H1 (cell line): Measurements from ENCODE around the gene CTNNA3. TPM values are rescaled to one million over a fixed set of nuclear protein-coding genes. Genes with fewer than 3 reads are reported as not detected.

ENCODE experiments used
- CTCF ChIA-PET: fragments of 300-600 bp; sonication (Branson Sonifier 250); formaldehyde crosslinking; loops from one replicate; lab custom pipeline; 2021; ENCODE audit not compliant: partially characterized antibody; lab: Charles Lee
- POLR2A ChIA-PET: fragments of 300-600 bp; sonication (Branson Sonifier 250); formaldehyde crosslinking; loops from one replicate; lab custom pipeline; 2021; ENCODE audit warnings: inconsistent platforms; ENCODE audit not compliant: partially characterized antibody; lab: Charles Lee
- DNase-seq, 2 experiments: peaks; one replicate each; pipeline versions ENCODE4 v3.0.0 to v3.0.0-alpha.2; 2010 to 2022; ENCODE audit warnings: low spot score in 2 of 2, low read depth in 1 of 2, mixed read lengths in 1 of 2
- FAIRE-seq: peaks from 2 replicates; lab custom pipeline; 2011; peaks lifted over from hg19 to GRCh38; lab: Jason Lieb, UNC
- H2AFZ ChIP-seq: 2 replicates; pipeline ENCODE4 v1.8.1; 2012; ENCODE audit warnings: low read length, inconsistent platforms
- H2AK5ac ChIP-seq: 2 replicates; pipeline ENCODE4 v1.6.1; 2013; ENCODE audit warnings: low read depth, low read length
- H2BK120ac ChIP-seq: replicated peaks from 2 replicates; pipeline ENCODE3; 2013; ENCODE audit warnings: low read depth, low read length, inconsistent platforms
- H2BK12ac ChIP-seq: 2 replicates; pipeline ENCODE4 v1.6.1; 2013; ENCODE audit warnings: low read depth, low read length
- H2BK15ac ChIP-seq: 2 replicates; pipeline ENCODE4 v1.6.1; 2013; ENCODE audit warnings: low read length
- H2BK20ac ChIP-seq: 2 replicates; pipeline ENCODE4 v1.6.1; 2013; ENCODE audit warnings: low read length
- H2BK5ac ChIP-seq: 2 replicates; pipeline ENCODE4 v1.6.1; 2013; ENCODE audit warnings: low read depth, low read length
- H3K14ac ChIP-seq: 2 replicates; pipeline ENCODE4 v1.6.1; 2013; ENCODE audit warnings: inconsistent platforms; ENCODE audit not compliant: insufficient read length
- H3K18ac ChIP-seq: 2 replicates; pipeline ENCODE4 v1.6.1; 2013; ENCODE audit warnings: low read length; ENCODE audit errors: extremely low read depth
- H3K23ac ChIP-seq: 2 replicates; pipeline ENCODE4 v1.6.1; 2013; ENCODE audit warnings: inconsistent platforms; ENCODE audit not compliant: insufficient read length
- H3K23me2 ChIP-seq: 2 replicates; pipeline ENCODE4 v1.6.1; 2013; ENCODE audit warnings: low read depth, low read length
- H3K27ac ChIP-seq: 2 replicates; pipeline ENCODE4 v1.6.1; 2011; ENCODE audit warnings: low read depth, low read length, inconsistent platforms
- H3K27me3 ChIP-seq, 4 experiments: replicated peaks in 1 of 4; 1 replicate in 1 of 4; 2 replicates in 3 of 4; pipeline versions ENCODE4 v1.6.1 to v1.8.1; 2011 to 2013; ENCODE audit warnings: low read length in 3 of 4, mild to moderate bottlenecking in 3 of 4, inconsistent platforms in 2 of 4, mixed read lengths in 2 of 4, moderate library complexity in 1 of 4; ENCODE audit not compliant: control insufficient read depth in 3 of 4, insufficient read depth in 3 of 4; ENCODE audit errors: extremely low read depth in 1 of 4
- H3K36me3 ChIP-seq, 4 experiments: 2 replicates each; pipeline versions ENCODE4 v1.6.1 to v1.8.1; 2011 to 2013; ENCODE audit warnings: mild to moderate bottlenecking in 4 of 4, low read length in 3 of 4, moderate library complexity in 2 of 4, control low read depth in 1 of 4, inconsistent platforms in 1 of 4; ENCODE audit not compliant: insufficient read depth in 4 of 4, control insufficient read depth in 2 of 4
- H3K4ac ChIP-seq: replicated peaks from 2 replicates; pipeline ENCODE3; 2013; ENCODE audit warnings: low read length, low read depth, mixed read lengths, inconsistent platforms; ENCODE audit not compliant: insufficient read length
- H3K4me1 ChIP-seq, 4 experiments: replicated peaks in 1 of 4; 1 replicate in 1 of 4; 2 replicates in 3 of 4; pipeline versions ENCODE4 v1.6.1 to v1.8.1; 2011 to 2013; ENCODE audit warnings: low read length in 3 of 4, inconsistent platforms in 2 of 4, mixed read lengths in 1 of 4; ENCODE audit not compliant: insufficient read depth in 4 of 4, control insufficient read depth in 3 of 4
- H3K4me2 ChIP-seq, 2 experiments: 2 replicates each; pipeline versions ENCODE4 v1.6.1 to v1.8.1; 2011 to 2013; ENCODE audit warnings: low read depth in 2 of 2, low read length in 2 of 2, control low read depth in 1 of 2, inconsistent platforms in 1 of 2, mild to moderate bottlenecking in 1 of 2; ENCODE audit not compliant: insufficient read depth in 1 of 2
- H3K4me3 ChIP-seq, 4 experiments: fragments of 200-600, 300-600 bp in 1 of 4; sonication (generic), shearing (Covaris generic), sonication (Bioruptor Twin) in 1 of 4; 2 replicates each; pipeline versions ENCODE4 v1.5.1 to v1.8.1; 2011 to 2016; ENCODE audit warnings: low read length in 4 of 4, low read depth in 3 of 4, control low read depth in 2 of 4, inconsistent platforms in 2 of 4, mild to moderate bottlenecking in 2 of 4, mixed read lengths in 1 of 4, moderate library complexity in 1 of 4; ENCODE audit not compliant: insufficient read depth in 2 of 4; ENCODE audit errors: extremely low read depth in 1 of 4
- H3K56ac ChIP-seq: replicated peaks from 2 replicates; pipeline ENCODE3; 2013; ENCODE audit warnings: low read depth, mild to moderate bottlenecking, mixed read lengths, low read length, inconsistent platforms; ENCODE audit not compliant: insufficient read length
- H3K79me1 ChIP-seq: 2 replicates; pipeline ENCODE4 v1.6.1; 2013; ENCODE audit warnings: low read depth, low read length, control low read depth
- H3K79me2 ChIP-seq, 2 experiments: 2 replicates each; pipeline versions ENCODE4 v1.6.1 to v1.8.1; 2012 to 2013; ENCODE audit warnings: low read length in 2 of 2, mild to moderate bottlenecking in 2 of 2, inconsistent platforms in 1 of 2; ENCODE audit not compliant: insufficient read depth in 2 of 2, control insufficient read depth in 1 of 2
- H3K9ac ChIP-seq, 4 experiments: replicated peaks in 1 of 4; 1 replicate in 1 of 4; 2 replicates in 3 of 4; pipeline versions ENCODE4 v1.6.1 to v1.8.1; 2011 to 2013; ENCODE audit warnings: low read depth in 3 of 4, low read length in 3 of 4, control low read depth in 2 of 4, mild to moderate bottlenecking in 2 of 4, moderate library complexity in 2 of 4, inconsistent platforms in 1 of 4; ENCODE audit errors: extremely low read depth in 1 of 4
- H3K9me3 ChIP-seq, 2 experiments: 2 replicates each; pipeline versions ENCODE4 v1.6.1 to v1.8.1; 2012 to 2013; ENCODE audit warnings: mild to moderate bottlenecking in 2 of 2, moderate library complexity in 2 of 2, control low read depth in 1 of 2, inconsistent platforms in 1 of 2, low read depth in 1 of 2, low read length in 1 of 2, mixed read lengths in 1 of 2; ENCODE audit not compliant: insufficient read depth in 2 of 2
- H4K20me1 ChIP-seq, 2 experiments: replicated peaks in 1 of 2; 2 replicates each; pipeline versions ENCODE3 to v1.8.1; 2011 to 2013; ENCODE audit warnings: inconsistent platforms in 2 of 2, low read length in 2 of 2, mild to moderate bottlenecking in 1 of 2; ENCODE audit not compliant: insufficient read depth in 2 of 2, control insufficient read depth in 1 of 2
- H4K5ac ChIP-seq: 2 replicates; pipeline ENCODE4 v1.6.1; 2013; ENCODE audit warnings: low read length, low read depth, mixed read lengths, inconsistent platforms; ENCODE audit not compliant: insufficient read length
- H4K8ac ChIP-seq: 2 replicates; pipeline ENCODE4 v1.8.0; 2013; ENCODE audit warnings: mild to moderate bottlenecking, moderate library complexity, low read length, inconsistent platforms; ENCODE audit not compliant: insufficient read depth; ENCODE audit errors: extremely low read depth
- H4K91ac ChIP-seq: replicated peaks from 2 replicates; pipeline ENCODE3; 2013; ENCODE audit warnings: low read length, mixed read lengths, inconsistent platforms; ENCODE audit not compliant: insufficient read length
- CHD2 ChIP-seq: IDR thresholded peaks from 2 replicates; pipeline ENCODE4 v1.6.1; 2012; ENCODE audit warnings: low read length, improper control_type of control experiment
- CREB1 ChIP-seq: IDR thresholded peaks from 2 replicates; pipeline ENCODE4 v1.6.1; 2012; ENCODE audit warnings: inconsistent platforms
- E2F6 ChIP-seq: IDR thresholded peaks from 2 replicates; pipeline ENCODE4 v1.6.1; 2012; ENCODE audit warnings: inconsistent platforms
- FOSL1 ChIP-seq: IDR thresholded peaks from 2 replicates; pipeline ENCODE4 v1.6.1; 2011; ENCODE audit warnings: mild to moderate bottlenecking, low read depth, low read length, moderate library complexity; ENCODE audit not compliant: insufficient read depth
- GABPA ChIP-seq: IDR thresholded peaks from 2 replicates; pipeline ENCODE4 v1.6.1; 2011; ENCODE audit warnings: mild to moderate bottlenecking, low read length, moderate library complexity, borderline replicate concordance; ENCODE audit not compliant: insufficient read depth
- MAX ChIP-seq: IDR thresholded peaks from 2 replicates; pipeline ENCODE4 v1.6.1; 2012; ENCODE audit warnings: inconsistent platforms
- POU5F1 ChIP-seq: IDR thresholded peaks from 2 replicates; pipeline ENCODE4 v1.6.1; 2011; ENCODE audit warnings: low read depth, mild to moderate bottlenecking, low read length, moderate library complexity
- RAD21 ChIP-seq, 2 experiments: IDR thresholded peaks in 1 of 2; conservative IDR thresholded peaks in 1 of 2; 2 replicates each; pipeline ENCODE4 v1.6.1; 2011; ENCODE audit warnings: low read depth in 2 of 2, low read length in 2 of 2, improper control_type of control experiment in 1 of 2, inconsistent platforms in 1 of 2, mild to moderate bottlenecking in 1 of 2, moderate library complexity in 1 of 2
- RXRA ChIP-seq: IDR thresholded peaks from 2 replicates; pipeline ENCODE4 v1.6.1; 2011; ENCODE audit warnings: low read depth, mild to moderate bottlenecking, low read length, moderate library complexity; ENCODE audit not compliant: insufficient read depth
- SP1 ChIP-seq: IDR thresholded peaks from 2 replicates; pipeline ENCODE4 v1.6.1; 2011; ENCODE audit warnings: low read depth, low read length
- TBP ChIP-seq: IDR thresholded peaks from 2 replicates; pipeline ENCODE4 v1.6.1; 2011; ENCODE audit warnings: low read depth, low read length, improper control_type of control experiment
- TCF12 ChIP-seq: IDR thresholded peaks from 2 replicates; pipeline ENCODE4 v1.6.1; 2011; ENCODE audit warnings: low read depth, mild to moderate bottlenecking, low read length
- TEAD4 ChIP-seq: IDR thresholded peaks from 2 replicates; pipeline ENCODE4 v1.6.1; 2012; ENCODE audit warnings: low read depth, low read length, inconsistent platforms, mixed read lengths
- USF2 ChIP-seq: IDR thresholded peaks from 2 replicates; pipeline ENCODE4 v1.6.1; 2011; ENCODE audit warnings: low read length, improper control_type of control experiment
- WGBS, 2 experiments: shearing (Covaris generic) in 1 of 2; methylation state at CpG; one replicate each; pipeline versions ENCODE4 v1.1.6 to v1.1.7; 2013 to 2015; ENCODE audit warnings: low lambda C conversion rate in 2 of 2, mixed read lengths in 2 of 2, inconsistent platforms in 1 of 2, low coverage in 1 of 2, missing lambda C conversion rate in 1 of 2; ENCODE audit not compliant: insufficient replicate concordance in 2 of 2, insufficient coverage in 1 of 2, insufficient read length in 1 of 2; ENCODE audit errors: extremely low coverage in 1 of 2, missing lambda C conversion rate in 1 of 2; 5-methylcytosine and 5-hydroxymethylcytosine counted together
- polyA plus RNA-seq, 7 experiments: library from polyadenylated mRNA; depleted of rRNA in 3 of 7; stranded (reverse) in 5 of 7; unstranded in 2 of 7; fragments of >200 nt in 5 of 7; fragments of 200-250 nt in 2 of 7; gene quantifications; 1 replicate in 5 of 7; 2 replicates in 1 of 7; 4 replicates in 1 of 7; pipeline versions ENCODE4 v1.2.1 to v1.2.3, GENCODE V29; 2011 to 2013; ENCODE audit warnings: missing spikeins in 2 of 7, mixed read lengths in 2 of 7
- total RNA-seq: library from RNA; stranded (reverse); fragmentation: NEBNext Ultra II Directional; extraction: Animal tissue kit (Norgen Biotek cat#: 25700); gene quantifications from 2 replicates; pipeline ENCODE4 v1.2.1, GENCODE V29; 2021

The CTNNA3 gene
- total and polyA plus RNA-seq, 2 of the 8 experiments (the other 6 are each of a cell fraction or from before 2014, with no cell fraction given): 1.3 to 1.5 TPM

GRCh38 chr10:66919248-66919647 lies 776.7 kb downstream of the CTNNA3 start:
- H3K23me2 ChIP-seq: no peaks in the 10 kb centered on the region
- H3K4ac ChIP-seq: no peak overlapping the region
- H2BK15ac ChIP-seq: no peak overlapping the region
- H3K9me3 ChIP-seq: no peaks in the 10 kb centered on the region
- no peak overlapping the region for H3K56ac ChIP-seq
- no peaks in the 10 kb centered on the region for H4K20me1 ChIP-seq
- no peaks in the 10 kb centered on the region for H3K36me3 ChIP-seq
- H3K79me1 ChIP-seq: no peaks in the 10 kb centered on the region
- no peaks in the 10 kb centered on the region for H3K4me1 ChIP-seq
- H3K79me2 ChIP-seq: no peaks in the 10 kb centered on the region
- H4K5ac ChIP-seq: no peak overlapping the region
- no peak for DNase-seq
- H2BK120ac ChIP-seq: no peak overlapping the region
- CTCF ChIA-PET: no interaction called here
- no peak overlapping the region for H2AFZ ChIP-seq
- H3K18ac ChIP-seq: no peak overlapping the region
- no peak overlapping the region for H2BK5ac ChIP-seq
- H4K91ac ChIP-seq: no peak overlapping the region
- H2BK20ac ChIP-seq: no peak overlapping the region
- POLR2A ChIA-PET: no interaction called here
- no peak overlapping the region for H3K27ac ChIP-seq
- no peak overlapping the region for H3K4me2 ChIP-seq
- no peaks in the 10 kb centered on the region for H3K27me3 ChIP-seq
- 89% methylated on average over 2 of the region's 2 CpGs; no CpG with 5 or more reads in 1 of the 2 experiments for WGBS, 2 experiments
- no peak overlapping the region for H3K4me3 ChIP-seq
- H4K8ac ChIP-seq: no peak overlapping the region
- H2AK5ac ChIP-seq: no peak overlapping the region
- H2BK12ac ChIP-seq: no peak overlapping the region
- no peak overlapping the region for H3K14ac ChIP-seq
- FAIRE-seq: no peak
- H3K23ac ChIP-seq: no peak overlapping the region
- no peak overlapping the region for H3K9ac ChIP-seq
- TF ChIP-seq E2F6 (no peak), RAD21 (IDR thresholded peaks at IDR 0.05 in 1 of 2, conservative IDR thresholded peaks at IDR 0.05 in 1 of 2; ENCODE audit: low read depth in 2 of 2, low read length in 2 of 2) (no peak), TCF12 (no peak), POU5F1 (no peak), MAX (no peak), USF2 (no peak), GABPA (no peak), TBP (no peak), RXRA (no peak), CHD2 (no peak), CREB1 (no peak), SP1 (no peak), FOSL1 (no peak), TEAD4 (no peak)
